KMS-11 (cell line): ENCODE measurements around the gene DVL1.

Experiments
- H2AFZ ChIP-seq: fragments of 200-600 bp; sonication (generic); 2 replicates; pipeline ENCODE4 v1.6.1; 2016; ENCODE audit warnings: antibody characterized with exemption, mixed run types, low read depth
- H3K27ac ChIP-seq: fragments of 200-600 bp; sonication (generic); 2 replicates; pipeline ENCODE4 v1.6.1; 2016; ENCODE audit warnings: mild to moderate bottlenecking, mixed run types
- H3K27me3 ChIP-seq: fragments of 200-600 bp; sonication (generic); 2 replicates; pipeline ENCODE4 v1.6.1; 2017; ENCODE audit warnings: mild to moderate bottlenecking, low read depth, mixed run types, moderate library complexity; ENCODE audit not compliant: insufficient read depth
- H3K36me3 ChIP-seq: fragments of 200-600 bp; sonication (generic); 2 replicates; pipeline ENCODE4 v1.6.1; 2017; ENCODE audit warnings: mild to moderate bottlenecking, mixed run types; ENCODE audit not compliant: insufficient read depth
- H3K4me1 ChIP-seq: fragments of 200-600 bp; sonication (generic); 2 replicates; pipeline ENCODE4 v1.6.1; 2016; ENCODE audit warnings: mild to moderate bottlenecking, low read depth, mixed run types; ENCODE audit not compliant: poor library complexity, severe bottlenecking
- H3K4me2 ChIP-seq: fragments of 200-600 bp; sonication (generic); 2 replicates; pipeline ENCODE4 v1.7.0; 2016; ENCODE audit warnings: mild to moderate bottlenecking, mixed run types
- H3K4me3 ChIP-seq: fragments of 200-600 bp; sonication (generic); IDR thresholded peaks from 2 replicates; pipeline ENCODE4 v1.6.1; 2017; ENCODE audit warnings: low read depth, low read length, mixed read lengths; ENCODE audit not compliant: insufficient read depth
- H3K79me2 ChIP-seq: fragments of 200-600 bp; sonication (generic); 2 replicates; pipeline ENCODE4 v1.6.1; 2016; ENCODE audit warnings: low read depth, mixed run types; ENCODE audit not compliant: insufficient read depth
- H3K9ac ChIP-seq: fragments of 200-600 bp; sonication (generic); 2 replicates; pipeline ENCODE4 v1.6.1; 2016; ENCODE audit warnings: mild to moderate bottlenecking, mixed run types
- H4K20me1 ChIP-seq: fragments of 200-600 bp; sonication (generic); 2 replicates; pipeline ENCODE4 v1.6.1; 2016; ENCODE audit warnings: mild to moderate bottlenecking, mixed run types; ENCODE audit not compliant: insufficient read depth
- TF ChIP-seq, protein P1 (sequence below): fragments of 200-600 bp; sonication (generic); conservative IDR thresholded peaks from 2 replicates; pipeline ENCODE4 v1.6.1; 2017; ENCODE audit warnings: low read depth, mild to moderate bottlenecking, antibody characterized with exemption, low read length, moderate library complexity, mixed read lengths

DVL1 gene

DNA sequence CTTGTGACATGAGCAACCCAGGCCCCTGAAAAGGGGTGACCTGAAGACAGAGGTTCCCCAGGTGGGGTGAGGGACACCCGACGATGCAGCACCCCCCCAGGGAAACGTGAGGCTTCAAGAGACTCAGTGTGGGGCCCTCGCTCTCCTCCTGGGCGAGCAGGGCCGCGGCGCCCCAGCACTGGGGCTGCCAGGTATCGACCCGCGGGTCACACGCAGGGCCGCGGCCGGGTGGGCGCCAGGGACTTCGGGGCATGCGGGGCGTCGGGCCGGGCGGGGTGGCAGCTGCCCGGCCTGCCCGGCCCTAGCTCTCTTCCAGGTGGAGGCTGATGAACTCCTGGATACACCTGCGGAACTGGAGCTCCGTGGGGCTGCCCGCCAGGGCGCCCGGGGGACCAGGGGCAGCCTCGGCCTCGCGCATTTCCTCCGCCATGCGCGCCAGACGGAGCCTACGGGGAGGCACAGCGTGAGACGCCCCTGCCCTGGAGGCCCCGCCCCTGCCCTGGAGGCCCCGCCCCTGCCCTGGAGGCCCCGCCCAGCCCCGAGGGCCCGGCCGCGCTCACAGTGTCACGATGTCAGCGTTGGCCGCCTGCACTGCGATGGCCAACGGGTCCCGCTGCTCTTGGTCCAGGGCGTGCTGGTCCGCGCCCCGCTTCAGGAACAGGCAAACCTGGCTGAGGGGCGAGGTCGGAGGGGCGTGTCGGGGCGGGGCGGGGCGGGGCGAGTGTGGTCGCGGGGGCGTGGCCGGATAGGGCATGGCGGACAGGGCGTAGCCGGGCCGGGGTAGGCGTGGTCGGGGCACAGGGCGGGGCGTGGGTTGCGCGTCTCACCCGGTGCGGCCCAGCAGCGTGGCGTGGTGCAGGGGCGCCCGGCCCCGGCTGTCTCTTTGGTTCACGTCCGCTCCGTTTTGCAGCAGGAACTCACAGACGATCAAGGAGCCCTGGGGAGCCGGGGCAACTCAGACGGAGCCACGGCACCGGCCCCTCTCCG is 55.7 kb downstream of the DVL1 start:
- peaks cover 15% of the 10 kb centered on the region; the same call in 1 of the 2 replicates for H3K27me3 ChIP-seq

DNA sequence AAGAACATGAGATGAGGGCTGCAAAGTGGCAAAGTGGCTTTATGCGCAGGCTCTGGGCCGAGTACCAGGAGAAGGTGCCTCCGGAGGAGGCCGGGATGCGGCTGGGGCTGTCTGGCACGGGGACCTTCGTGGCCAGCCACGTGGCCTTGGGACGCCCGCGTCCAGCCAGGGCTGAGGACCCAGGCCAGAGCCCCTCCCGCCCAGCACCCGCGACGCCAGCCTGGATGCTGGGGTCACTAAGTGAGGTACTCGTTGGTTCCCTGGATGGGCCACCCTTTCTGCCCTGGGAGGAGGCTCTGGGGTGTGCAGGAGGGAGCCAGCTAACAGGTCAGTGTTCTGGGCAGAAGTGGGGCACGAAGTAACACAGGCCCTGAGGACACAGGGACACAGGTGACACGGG is 56.4 kb downstream of the DVL1 start:
- H3K27ac ChIP-seq: no peak overlapping the region
- no peak overlapping the region for H3K4me3 ChIP-seq
- no peaks in the 10 kb centered on the region for H3K79me2 ChIP-seq
- no peak overlapping the region for H2AFZ ChIP-seq
- H3K36me3 ChIP-seq: no peaks in the 10 kb centered on the region
- peaks cover 22% of the 10 kb centered on the region for H3K4me1 ChIP-seq
- TF ChIP-seq, protein P1, sequence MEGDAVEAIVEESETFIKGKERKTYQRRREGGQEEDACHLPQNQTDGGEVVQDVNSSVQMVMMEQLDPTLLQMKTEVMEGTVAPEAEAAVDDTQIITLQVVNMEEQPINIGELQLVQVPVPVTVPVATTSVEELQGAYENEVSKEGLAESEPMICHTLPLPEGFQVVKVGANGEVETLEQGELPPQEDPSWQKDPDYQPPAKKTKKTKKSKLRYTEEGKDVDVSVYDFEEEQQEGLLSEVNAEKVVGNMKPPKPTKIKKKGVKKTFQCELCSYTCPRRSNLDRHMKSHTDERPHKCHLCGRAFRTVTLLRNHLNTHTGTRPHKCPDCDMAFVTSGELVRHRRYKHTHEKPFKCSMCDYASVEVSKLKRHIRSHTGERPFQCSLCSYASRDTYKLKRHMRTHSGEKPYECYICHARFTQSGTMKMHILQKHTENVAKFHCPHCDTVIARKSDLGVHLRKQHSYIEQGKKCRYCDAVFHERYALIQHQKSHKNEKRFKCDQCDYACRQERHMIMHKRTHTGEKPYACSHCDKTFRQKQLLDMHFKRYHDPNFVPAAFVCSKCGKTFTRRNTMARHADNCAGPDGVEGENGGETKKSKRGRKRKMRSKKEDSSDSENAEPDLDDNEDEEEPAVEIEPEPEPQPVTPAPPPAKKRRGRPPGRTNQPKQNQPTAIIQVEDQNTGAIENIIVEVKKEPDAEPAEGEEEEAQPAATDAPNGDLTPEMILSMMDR: no peak
- no peak overlapping the region for H3K4me2 ChIP-seq
- H3K9ac ChIP-seq: no peak overlapping the region
- peaks cover 15% of the 10 kb centered on the region; the same call in 1 of the 2 replicates for H3K27me3 ChIP-seq
- no peaks in the 10 kb centered on the region for H4K20me1 ChIP-seq

More for the DNA sequence above, 55.7 kb downstream of the DVL1 start:
- H4K20me1 ChIP-seq: no peaks in the 10 kb centered on the region
- TF ChIP-seq, protein P1: no peak
- H3K36me3 ChIP-seq: no peaks in the 10 kb centered on the region
- H3K4me2 ChIP-seq: no peak overlapping the region
- H3K4me1 ChIP-seq: peaks cover 22% of the 10 kb centered on the region
- H3K79me2 ChIP-seq: no peaks in the 10 kb centered on the region
- H3K9ac ChIP-seq: no peak overlapping the region
- H3K27ac ChIP-seq: no peak overlapping the region
- H3K4me3 ChIP-seq: no peak overlapping the region
- no peak overlapping the region for H2AFZ ChIP-seq

DNA sequence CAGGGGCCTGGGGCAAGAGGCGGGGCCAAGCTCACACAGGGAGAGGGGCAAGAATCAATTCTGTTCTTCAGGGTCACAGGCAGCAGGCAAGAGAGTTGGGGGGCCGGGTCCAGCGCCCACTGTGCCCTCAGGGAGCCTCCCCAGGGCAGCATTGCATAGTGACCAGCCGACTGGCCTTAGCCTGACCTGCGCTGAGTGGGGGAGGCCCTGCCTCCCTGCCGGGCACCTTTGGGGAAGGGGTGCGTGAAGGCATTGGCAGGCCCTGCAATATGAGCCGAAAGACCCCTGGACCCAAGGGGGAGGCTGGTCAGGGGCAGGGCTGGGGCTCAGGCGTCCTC is 56.8 kb downstream of the DVL1 start:
- Histone ChIP-seq H2AFZ (no peak overlapping the region), H3K4me1 (peaks cover 22% of the 10 kb centered on the region), H3K36me3 (no peaks in the 10 kb centered on the region), H3K27me3 (peaks cover 19% of the 10 kb centered on the region; the same call in 1 of the 2 replicates), H3K27ac (no peak overlapping the region), H3K9ac (no peak overlapping the region), H3K4me2 (no peak overlapping the region), H4K20me1 (no peaks in the 10 kb centered on the region), H3K79me2 (no peaks in the 10 kb centered on the region), H3K4me3 (no peak overlapping the region)
- TF ChIP-seq, protein P1: no peak

DNA sequence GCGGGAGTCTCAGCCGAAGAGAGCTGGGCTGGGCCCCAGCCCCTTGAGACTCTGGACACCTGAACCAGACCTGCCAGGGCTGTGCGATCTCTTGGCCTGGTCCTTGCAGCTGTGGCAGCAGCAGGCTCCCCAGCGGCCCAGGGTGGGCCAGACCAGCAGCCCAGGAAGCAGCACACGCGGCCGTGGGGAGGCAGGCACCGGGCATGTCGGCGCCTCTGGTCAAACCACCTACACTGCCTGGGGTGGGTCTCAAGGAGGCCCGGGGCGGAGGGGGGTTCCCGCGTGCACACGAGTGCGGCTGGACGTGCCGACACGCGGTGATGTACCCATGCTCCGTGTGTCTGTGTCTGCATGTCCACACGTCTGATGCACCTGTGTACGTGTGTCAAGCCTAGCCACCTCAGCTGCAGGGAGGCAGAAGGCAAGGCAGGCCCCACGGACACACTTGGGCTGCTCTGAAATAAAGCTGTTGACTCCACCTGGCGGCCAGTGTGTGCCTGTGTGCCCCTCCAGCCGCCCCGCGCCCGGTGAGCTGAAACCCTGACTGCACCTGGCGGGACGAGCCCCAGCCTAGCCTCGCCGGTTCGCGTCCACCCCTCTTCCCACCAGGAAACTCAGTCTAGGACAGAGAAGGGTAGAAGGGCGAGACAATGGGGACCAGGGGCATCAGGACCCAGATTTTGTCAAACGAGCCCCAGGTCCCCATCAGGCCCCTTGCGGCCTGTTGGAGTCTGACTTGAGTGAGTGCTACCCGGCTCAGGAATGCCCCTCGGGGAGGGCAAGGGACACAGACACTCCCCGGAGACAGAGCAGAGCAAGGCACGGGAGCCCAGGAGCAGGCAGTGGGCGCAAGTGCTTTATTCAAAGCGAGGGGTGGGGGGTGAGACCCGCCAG is 57.4 kb downstream of the DVL1 start:
- no peak overlapping the region for H3K27ac ChIP-seq
- H3K27me3 ChIP-seq: peaks cover 25% of the 10 kb centered on the region
- TF ChIP-seq, protein P1: peak; percentile 78; the same call in 1 of the 2 replicates
- H3K4me3 ChIP-seq: no peak overlapping the region
- no peaks in the 10 kb centered on the region for H3K36me3 ChIP-seq
- peaks cover 22% of the 10 kb centered on the region for H3K4me1 ChIP-seq
- H2AFZ ChIP-seq: no peak overlapping the region
- H3K79me2 ChIP-seq: no peaks in the 10 kb centered on the region
- H4K20me1 ChIP-seq: no peaks in the 10 kb centered on the region
- H3K9ac ChIP-seq: no peak overlapping the region
- H3K4me2 ChIP-seq: peak overlapping the region; percentile 21; the same call in 1 of the 2 replicates
